ENCODE results near the gene PRPSAP1.

DNA sequence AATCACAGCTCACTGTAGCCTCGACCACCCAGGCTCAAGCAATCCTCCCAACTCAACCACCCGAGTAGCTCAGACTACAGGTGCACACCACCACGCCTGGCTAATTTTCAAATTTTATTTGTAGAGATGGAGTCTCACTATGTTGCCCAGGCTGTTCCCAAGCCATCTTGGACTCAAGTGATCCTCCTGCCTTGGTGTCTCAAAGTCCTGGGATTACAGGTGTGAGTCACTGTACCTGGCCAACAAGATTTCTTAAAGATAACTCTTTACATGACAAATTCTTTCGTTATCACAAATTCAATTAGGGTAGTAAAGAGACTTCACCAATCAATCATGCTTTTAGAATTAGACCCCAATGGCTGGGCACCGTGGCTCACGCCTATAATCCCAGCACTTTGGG is 12.4 kb downstream of the PRPSAP1 start:
- TF ChIP-seq EP300 (IDR thresholded peaks at IDR 0.05; ENCODE audit: borderline replicate concordance in 1 of 2, low read depth in 1 of 2, low read length in 1 of 2) = no peak
- no peak for TF ChIP-seq CTCF (IDR thresholded peaks at IDR 0.05)
- TF ChIP-seq SMC3 (IDR thresholded peaks at IDR 0.05; ENCODE audit: low read depth, low read length) = no peak
- no peak for TF ChIP-seq MXI1 (IDR thresholded peaks at IDR 0.05; ENCODE audit: low read depth, low read length)
- no peak for TF ChIP-seq YY1 (IDR thresholded peaks at IDR 0.05; ENCODE audit: low read depth)
- no peak for TF ChIP-seq RXRA (IDR thresholded peaks at IDR 0.05; ENCODE audit: borderline replicate concordance, low read depth)
- TF ChIP-seq RCOR1 (IDR thresholded peaks at IDR 0.05; ENCODE audit: low read length) = no peak
- TF ChIP-seq, protein P1, sequence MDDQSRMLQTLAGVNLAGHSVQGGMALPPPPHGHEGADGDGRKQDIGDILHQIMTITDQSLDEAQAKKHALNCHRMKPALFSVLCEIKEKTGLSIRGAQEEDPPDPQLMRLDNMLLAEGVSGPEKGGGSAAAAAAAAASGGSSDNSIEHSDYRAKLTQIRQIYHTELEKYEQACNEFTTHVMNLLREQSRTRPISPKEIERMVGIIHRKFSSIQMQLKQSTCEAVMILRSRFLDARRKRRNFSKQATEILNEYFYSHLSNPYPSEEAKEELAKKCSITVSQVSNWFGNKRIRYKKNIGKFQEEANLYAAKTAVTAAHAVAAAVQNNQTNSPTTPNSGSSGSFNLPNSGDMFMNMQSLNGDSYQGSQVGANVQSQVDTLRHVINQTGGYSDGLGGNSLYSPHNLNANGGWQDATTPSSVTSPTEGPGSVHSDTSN (IDR thresholded peaks at IDR 0.05) = no peak
- no peak for TF ChIP-seq RAD21 (IDR thresholded peaks at IDR 0.05; ENCODE audit: low read length)
- no peak for TF ChIP-seq EZH2phosphoT487 (IDR thresholded peaks at IDR 0.05; ENCODE audit: borderline replicate concordance, low read depth)
- TF ChIP-seq NFIC (IDR thresholded peaks at IDR 0.05; ENCODE audit: borderline replicate concordance) = no peak

All from SK-N-SH (cell line).